ENCODE results near the gene CACNA1E. TPM values are rescaled to one million over a fixed set of nuclear protein-coding genes. Genes with fewer than 3 reads are reported as not detected.

Gene CACNA1E
- total and polyA plus RNA-seq, 2 donors (not counting 1 experiment from before 2014, with no cell fraction given) = 0.37 to 0.40 TPM

GRCh38 chr1:181643631-181644030 lies 160.3 kb downstream of the CACNA1E start:
- 63% methylated on average over 3 of the region's 3 CpGs for WGBS (ENCODE audit: insufficient coverage)
- Mint-ChIP-seq H3K9me3 (ENCODE audit: insufficient read depth) (no peaks in the 10 kb centered on the region), H3K27me3 (peaks cover 34% of the 10 kb centered on the region)

GRCh38 chr1:181645171-181645570 lies 161.9 kb downstream of the CACNA1E start:
- CTCF ChIA-PET = no interaction called here
- H3K4me3 Mint-ChIP-seq = no peak overlapping the region
- no peak overlapping the region for H3K4me3 ChIP-seq (ENCODE audit: control extremely low read depth in 1 of 5, extremely low read depth in 1 of 5, insufficient read depth in 1 of 5, low read depth in 2 of 5, low read length in 4 of 5)
- peaks cover 32% of the 10 kb centered on the region for H3K27me3 Mint-ChIP-seq
- ATAC-seq (ENCODE audit: low read depth) (no peak), DNase-seq (no peak)
- intact Hi-C loops (cut with micrococcal nuclease) = no loop called here
- no peaks in the 10 kb centered on the region for H3K4me1 Mint-ChIP-seq
- H3K9me3 Mint-ChIP-seq (ENCODE audit: insufficient read depth) = no peaks in the 10 kb centered on the region
- no peak overlapping the region for H3K4me2 ChIP-seq (replicated peaks; ENCODE audit: low read depth, low read length, poor library complexity, severe bottlenecking)
- H3K4me1 ChIP-seq (ENCODE audit: control insufficient read depth in 2 of 2, insufficient read depth in 2 of 2, low read length in 2 of 2) = no peaks in the 10 kb centered on the region
- H3K9me3 ChIP-seq (ENCODE audit: control extremely low read depth in 1 of 3, control insufficient read depth in 2 of 3, insufficient read depth in 1 of 3, low read length in 2 of 3) = no peaks in the 10 kb centered on the region
- 92% methylated on average over 3 of the region's 5 CpGs for WGBS (ENCODE audit: insufficient coverage)
- H3K27ac Mint-ChIP-seq = no peak overlapping the region
- POLR2A ChIA-PET = no interaction called here
- TF ChIP-seq CTCF (IDR thresholded peaks at IDR 0.05) = no peak
- TF ChIP-seq EZH2 (IDR thresholded peaks at IDR 0.05; ENCODE audit: borderline replicate concordance, insufficient read depth, low read depth, low read length, poor library complexity, severe bottlenecking) = no peak
- no peaks in the 10 kb centered on the region for H3K36me3 ChIP-seq (replicated peaks in 1 of 2; ENCODE audit: control extremely low read depth in 1 of 2, control insufficient read depth in 1 of 2, extremely low read depth in 1 of 2, insufficient read depth in 2 of 2, low read length in 1 of 2)
- no peak overlapping the region for H3K9ac ChIP-seq (ENCODE audit: low read length)
- no peak overlapping the region for H3K27ac ChIP-seq (ENCODE audit: low read length in 2 of 2)
- H2AFZ ChIP-seq (ENCODE audit: insufficient read depth, low read depth, low read length, poor library complexity, severe bottlenecking) = no peak overlapping the region
- H3K79me2 ChIP-seq (ENCODE audit: control insufficient read depth, insufficient read depth, low read length) = no peaks in the 10 kb centered on the region
- H3K27me3 ChIP-seq (replicated peaks in 1 of 4; ENCODE audit: control extremely low read depth in 1 of 4, control insufficient read depth in 3 of 4, insufficient read depth in 4 of 4, low read length in 3 of 4) = no peaks in the 10 kb centered on the region
- no peaks in the 10 kb centered on the region for H4K20me1 ChIP-seq (ENCODE audit: control insufficient read depth, insufficient read depth, low read length, poor library complexity, severe bottlenecking)

More at GRCh38 chr1:181643631-181644030, 160.3 kb downstream of the CACNA1E start:
- no peak overlapping the region for H3K27ac Mint-ChIP-seq
- no peak for DNase-seq
- H3K4me3 Mint-ChIP-seq = no peak overlapping the region
- H4K20me1 ChIP-seq (ENCODE audit: control insufficient read depth, insufficient read depth, low read length, poor library complexity, severe bottlenecking) = no peaks in the 10 kb centered on the region
- ChIA-PET POLR2A (no interaction called here), CTCF (no interaction called here)
- no peaks in the 10 kb centered on the region for H3K4me1 Mint-ChIP-seq
- intact Hi-C loops (cut with micrococcal nuclease) = no loop called here
- no peak for ATAC-seq (ENCODE audit: low read depth)
- no peaks in the 10 kb centered on the region for H3K79me2 ChIP-seq (ENCODE audit: control insufficient read depth, insufficient read depth, low read length)
- no peak overlapping the region for H3K9ac ChIP-seq (ENCODE audit: low read length)
- H3K27me3 ChIP-seq (replicated peaks in 1 of 4; ENCODE audit: control extremely low read depth in 1 of 4, control insufficient read depth in 3 of 4, insufficient read depth in 4 of 4, low read length in 3 of 4) = no peaks in the 10 kb centered on the region
- H3K4me1 ChIP-seq (ENCODE audit: control insufficient read depth in 2 of 2, insufficient read depth in 2 of 2, low read length in 2 of 2) = no peaks in the 10 kb centered on the region
- H3K4me2 ChIP-seq (replicated peaks; ENCODE audit: low read depth, low read length, poor library complexity, severe bottlenecking) = no peak overlapping the region
- no peaks in the 10 kb centered on the region for H3K9me3 ChIP-seq (ENCODE audit: control extremely low read depth in 1 of 3, control insufficient read depth in 2 of 3, insufficient read depth in 1 of 3, low read length in 2 of 3)
- no peaks in the 10 kb centered on the region for H3K36me3 ChIP-seq (replicated peaks in 1 of 2; ENCODE audit: control extremely low read depth in 1 of 2, control insufficient read depth in 1 of 2, extremely low read depth in 1 of 2, insufficient read depth in 2 of 2, low read length in 1 of 2)
- no peak overlapping the region for H3K27ac ChIP-seq (ENCODE audit: low read length in 2 of 2)
- no peak overlapping the region for H2AFZ ChIP-seq (ENCODE audit: insufficient read depth, low read depth, low read length, poor library complexity, severe bottlenecking)
- no peak for TF ChIP-seq CTCF (IDR thresholded peaks at IDR 0.05)
- TF ChIP-seq EZH2 (IDR thresholded peaks at IDR 0.05; ENCODE audit: borderline replicate concordance, insufficient read depth, low read depth, low read length, poor library complexity, severe bottlenecking) = no peak
- no peak overlapping the region for H3K4me3 ChIP-seq (ENCODE audit: control extremely low read depth in 1 of 5, extremely low read depth in 1 of 5, insufficient read depth in 1 of 5, low read depth in 2 of 5, low read length in 4 of 5)
